AG04449 (cell line): ENCODE data around the gene DMD.
"Not testable (repeated sequence)": the region's sequence is repeated elsewhere in the genome, so short reads cannot be mapped to it uniquely, and the experiment has no call there.

Source experiments
- CTCF ChIA-PET: fragments of 350-600 bp; formaldehyde crosslinking; extraction: SDS; loops from one replicate; lab custom pipeline; 2021; ENCODE audit warnings: antibody characterized with exemption; lab: Yijun Ruan, JAX
- POLR2A ChIA-PET: fragments of 400-600, 350-600 bp; formaldehyde crosslinking; extraction: SDS; loops from one replicate; lab custom pipeline; 2020; ENCODE audit warnings: antibody characterized with exemption, inconsistent platforms; lab: Yijun Ruan, JAX
- DNase-seq: peaks from one replicate; pipeline ENCODE4 v3.0.0-alpha.2; 2010; ENCODE audit warnings: low read depth, low spot score
- H3K4me3 ChIP-seq: 2 replicates; pipeline ENCODE4 v1.5.1; 2011; ENCODE audit warnings: low read depth, mild to moderate bottlenecking, control low read depth, low read length
- CTCF ChIP-seq: IDR thresholded peaks from one replicate; pipeline ENCODE4 v1.5.1; 2011; ENCODE audit warnings: mild to moderate bottlenecking, moderate library complexity, low read length, control low read depth, inconsistent platforms; ENCODE audit not compliant: insufficient read depth; ENCODE audit errors: missing control alignments

Gene DMD

GRCh38 chrX:31593353-31593752 is 1618.0 kb downstream of the DMD start:
- DNase-seq = no peak
- H3K4me3 ChIP-seq = no peak overlapping the region
- ChIA-PET CTCF (no interaction called here), POLR2A (no interaction called here)
- TF ChIP-seq CTCF = no peak

DNA sequence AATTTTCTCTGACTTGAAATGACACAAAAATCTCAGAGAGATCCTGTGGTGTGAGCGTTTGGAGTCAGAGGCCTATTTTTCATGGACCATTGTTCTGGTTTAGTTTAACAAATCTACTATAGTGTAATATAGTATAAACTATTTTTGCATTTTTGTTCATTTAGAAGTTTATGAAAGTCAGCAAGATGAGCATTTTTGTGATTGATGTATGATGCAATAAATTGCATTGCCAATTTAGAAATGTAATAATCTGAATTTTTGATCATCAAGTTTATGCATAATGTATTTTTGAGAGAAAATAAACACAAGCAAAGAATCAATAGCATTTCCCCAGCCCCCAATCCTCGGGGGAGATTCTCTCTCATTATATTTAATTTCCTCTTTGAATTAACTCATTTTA is 1620.0 kb downstream of the DMD start:
- ChIA-PET POLR2A (no interaction called here), CTCF (no interaction called here)
- DNase-seq = no peak
- H3K4me3 ChIP-seq = no peak overlapping the region
- TF ChIP-seq CTCF = no peak

DNA sequence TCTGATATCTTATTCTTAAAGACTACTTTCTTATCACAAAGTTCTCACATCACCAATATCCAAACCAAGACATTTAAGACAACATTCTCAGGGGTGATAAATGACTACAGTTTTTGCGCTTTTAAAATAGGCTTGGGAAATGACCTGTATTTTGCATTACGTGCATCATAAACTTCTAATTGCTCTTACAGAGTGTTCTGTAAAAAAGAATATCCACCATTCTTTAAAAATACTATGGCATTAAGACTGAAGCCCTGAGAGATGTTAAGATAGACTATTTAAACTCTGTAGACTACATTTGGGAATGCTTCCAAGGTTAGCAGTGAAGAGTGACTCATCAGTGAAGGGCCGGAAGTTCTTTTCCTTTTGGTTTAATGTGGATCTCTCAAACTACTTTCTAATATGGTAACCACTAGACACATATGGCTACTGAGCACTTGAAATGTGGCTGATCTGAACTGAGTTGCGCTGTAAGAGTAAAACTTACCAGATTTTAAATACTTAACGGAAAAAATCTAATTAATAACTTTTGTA is 1620.7 kb downstream of the DMD start:
- CTCF ChIA-PET = no interaction called here
- no peak for DNase-seq
- no peak for TF ChIP-seq CTCF
- H3K4me3 ChIP-seq = no peak overlapping the region
- POLR2A ChIA-PET = no interaction called here

- no peak for TF ChIP-seq CTCF
- no peak for DNase-seq
- CTCF ChIA-PET = no interaction called here
- POLR2A ChIA-PET = no interaction called here
- no peak overlapping the region for H3K4me3 ChIP-seq
Measured at GRCh38 chrX:31589503-31589902, 1621.8 kb downstream of the DMD start.

- POLR2A ChIA-PET = no interaction called here
- TF ChIP-seq CTCF = no peak
- no peak for DNase-seq
- CTCF ChIA-PET = no interaction called here
- no peak overlapping the region for H3K4me3 ChIP-seq
Measured at GRCh38 chrX:31588355-31588754, 1623.0 kb downstream of the DMD start.

GRCh38 chrX:31583892-31584291 is 1627.5 kb downstream of the DMD start:
- DNase-seq, POLR2A ChIA-PET, CTCF ChIA-PET, H3K4me3 ChIP-seq: not testable (repeated sequence)

- CTCF ChIA-PET = no interaction called here
- POLR2A ChIA-PET = no interaction called here
- no peak for TF ChIP-seq CTCF
- H3K4me3 ChIP-seq = no peak overlapping the region
- peak; percentile 40 for DNase-seq
Measured at GRCh38 chrX:31580726-31581125, 1630.6 kb downstream of the DMD start.
